Progenitor cell of endocrine pancreas (in vitro differentiated cells): ENCODE results near the gene NOS1. TPM values are rescaled to one million over a fixed set of nuclear protein-coding genes. Genes with fewer than 3 reads are reported as not detected.

Experiments
- DNase-seq: peaks from one replicate; pipeline ENCODE4 v3.0.0; 2021; ENCODE audit warnings: low spot score; ENCODE audit not compliant: unreplicated experiment
- H3K27ac Mint-ChIP-seq: 2 replicates; pipeline ENCODE4 v1.8.0; 2021; ENCODE audit warnings: mild to moderate bottlenecking, moderate library complexity, mixed read lengths
- H3K27me3 Mint-ChIP-seq: 2 replicates; pipeline ENCODE4 v1.8.0; 2021; ENCODE audit warnings: mixed read lengths
- H3K36me3 Mint-ChIP-seq: 2 replicates; pipeline ENCODE4 v1.8.0; 2022; ENCODE audit warnings: mixed read lengths; ENCODE audit not compliant: insufficient read depth
- H3K4me1 Mint-ChIP-seq: 2 replicates; pipeline ENCODE4 v1.8.0; 2021; ENCODE audit warnings: low read depth, mixed read lengths
- H3K4me3 Mint-ChIP-seq: 2 replicates; pipeline ENCODE4 v1.8.0; 2021; ENCODE audit warnings: low read depth, mild to moderate bottlenecking, moderate library complexity, mixed read lengths
- H3K9me3 Mint-ChIP-seq: 2 replicates; pipeline ENCODE4 v1.8.0; 2021; ENCODE audit warnings: low read depth, mixed read lengths
- CTCF ChIP-seq: fragments of 200-600 bp; sonication (generic); IDR thresholded peaks from one replicate; pipeline ENCODE4 v1.5.0; 2021; ENCODE audit warnings: antibody characterized with exemption, mild to moderate bottlenecking; ENCODE audit not compliant: unreplicated experiment
- total RNA-seq: library from RNA; stranded (reverse); gene quantifications from 2 replicates; pipeline ENCODE4 v1.2.1, GENCODE V29; 2021

The NOS1 gene
- total RNA-seq, 1 donor from 2014 or later, result 0.48 TPM

- no peaks in the 10 kb centered on the region for H3K4me1 Mint-ChIP-seq
- H3K27me3 Mint-ChIP-seq, result peaks cover 40% of the 10 kb centered on the region
- no peak overlapping the region for H3K27ac Mint-ChIP-seq
- no peak for DNase-seq
- no peak overlapping the region for H3K4me3 Mint-ChIP-seq
- H3K9me3 Mint-ChIP-seq, result no peaks in the 10 kb centered on the region
- TF ChIP-seq CTCF, result no peak
- H3K36me3 Mint-ChIP-seq, result no peaks in the 10 kb centered on the region
Measured at GRCh38 chr12:117322428-117322827, 39.0 kb downstream of the NOS1 start.

GRCh38 chr12:117321572-117321971, 39.9 kb downstream of the NOS1 start:
- no peak overlapping the region for H3K27ac Mint-ChIP-seq
- no peaks in the 10 kb centered on the region for H3K4me1 Mint-ChIP-seq
- no peaks in the 10 kb centered on the region for H3K36me3 Mint-ChIP-seq
- H3K9me3 Mint-ChIP-seq, result no peaks in the 10 kb centered on the region
- H3K27me3 Mint-ChIP-seq, result peaks cover 38% of the 10 kb centered on the region
- no peak for DNase-seq
- no peak for TF ChIP-seq CTCF
- no peak overlapping the region for H3K4me3 Mint-ChIP-seq

GRCh38 chr12:117318591-117318990, 42.8 kb downstream of the NOS1 start:
- H3K27ac Mint-ChIP-seq, result no peak overlapping the region
- no peak overlapping the region for H3K4me3 Mint-ChIP-seq
- no peaks in the 10 kb centered on the region for H3K36me3 Mint-ChIP-seq
- no peaks in the 10 kb centered on the region for H3K4me1 Mint-ChIP-seq
- no peak for TF ChIP-seq CTCF
- H3K9me3 Mint-ChIP-seq, result no peaks in the 10 kb centered on the region
- H3K27me3 Mint-ChIP-seq, result peaks cover 34% of the 10 kb centered on the region
- no peak for DNase-seq

GRCh38 chr12:117316336-117316735, 45.1 kb downstream of the NOS1 start:
- no peak overlapping the region for H3K27ac Mint-ChIP-seq
- TF ChIP-seq CTCF, result no peak
- no peaks in the 10 kb centered on the region for H3K4me1 Mint-ChIP-seq
- no peak overlapping the region for H3K4me3 Mint-ChIP-seq
- DNase-seq, result no peak
- H3K9me3 Mint-ChIP-seq, result no peaks in the 10 kb centered on the region
- H3K27me3 Mint-ChIP-seq, result peaks cover 30% of the 10 kb centered on the region
- no peaks in the 10 kb centered on the region for H3K36me3 Mint-ChIP-seq

- DNase-seq, result no peak
- Mint-ChIP-seq H3K27me3 (peaks cover 20% of the 10 kb centered on the region), H3K36me3 (no peaks in the 10 kb centered on the region), H3K27ac (no peak overlapping the region), H3K4me3 (no peak overlapping the region), H3K4me1 (no peaks in the 10 kb centered on the region), H3K9me3 (no peaks in the 10 kb centered on the region)
- no peak for TF ChIP-seq CTCF
Measured at GRCh38 chr12:117313926-117314325, 47.5 kb downstream of the NOS1 start.
